DMS153 (cell line): ENCODE measurements around the gene ZMYND8.
"Not testable (repeated sequence)": the region's sequence is repeated elsewhere in the genome, so short reads cannot be mapped to it uniquely, and the experiment has no call there.

Experiments used
- DNase-seq: peaks from one replicate; lab custom pipeline; 2025; lab: John Stamatoyannopoulos, UW

ZMYND8 gene

GRCh38 chr20:47204008-47204849 is 152.3 kb downstream of the ZMYND8 start:
- no peak for DNase-seq

GRCh38 chr20:47202733-47203667 is 153.5 kb downstream of the ZMYND8 start:
- no peak for DNase-seq

GRCh38 chr20:47201074-47201730 is 155.3 kb downstream of the ZMYND8 start:
- no peak for DNase-seq

GRCh38 chr20:47198996-47199552 is 157.4 kb downstream of the ZMYND8 start:
- DNase-seq, result no peak

- DNase-seq, result no peak
Measured at GRCh38 chr20:47198254-47198671, 158.2 kb downstream of the ZMYND8 start.

GRCh38 chr20:47196091-47197081 is 160.1 kb downstream of the ZMYND8 start:
- peak; percentile 54 for DNase-seq

GRCh38 chr20:47195573-47195972 is 160.9 kb downstream of the ZMYND8 start:
- DNase-seq, result no peak

- no peak for DNase-seq
Measured at GRCh38 chr20:47191956-47192355, 164.5 kb downstream of the ZMYND8 start.

GRCh38 chr20:47191074-47191673 is 165.3 kb downstream of the ZMYND8 start:
- no peak for DNase-seq

- no peak for DNase-seq
Measured at GRCh38 chr20:47189060-47189459, 167.4 kb downstream of the ZMYND8 start.

GRCh38 chr20:47188540-47188939 is 168.0 kb downstream of the ZMYND8 start:
- DNase-seq, result no peak

GRCh38 chr20:47187450-47188195 is 168.9 kb downstream of the ZMYND8 start:
- DNase-seq, result no peak

GRCh38 chr20:47183367-47183766 is 173.1 kb downstream of the ZMYND8 start:
- DNase-seq, result no peak

- peak; percentile 35 for DNase-seq
Measured at GRCh38 chr20:47181056-47181862, 175.2 kb downstream of the ZMYND8 start.

- DNase-seq, result no peak
Measured at GRCh38 chr20:47179267-47179666, 177.2 kb downstream of the ZMYND8 start.

GRCh38 chr20:47178851-47179250 is 177.6 kb downstream of the ZMYND8 start:
- no peak for DNase-seq

- no peak for DNase-seq
Measured at GRCh38 chr20:47178277-47178676, 178.2 kb downstream of the ZMYND8 start.

GRCh38 chr20:47176217-47176616 is 180.3 kb downstream of the ZMYND8 start:
- DNase-seq, result not testable (repeated sequence)

- no peak for DNase-seq
Measured at GRCh38 chr20:47175493-47175892, 181.0 kb downstream of the ZMYND8 start.
